HG03060 (cell line): ENCODE data around the gene MAP4K2.
"Not testable (repeated sequence)": the region's sequence is repeated elsewhere in the genome, so short reads cannot be mapped to it uniquely, and the experiment has no call there.

Experiments
- ATAC-seq: cut with Tn5 transposase; IDR thresholded peaks from one replicate; pipeline ENCODE4 v1.9.1; 2021; ENCODE audit warnings: low read depth, moderate number of reproducible peaks; ENCODE audit not compliant: unreplicated experiment

MAP4K2 gene

DNA sequence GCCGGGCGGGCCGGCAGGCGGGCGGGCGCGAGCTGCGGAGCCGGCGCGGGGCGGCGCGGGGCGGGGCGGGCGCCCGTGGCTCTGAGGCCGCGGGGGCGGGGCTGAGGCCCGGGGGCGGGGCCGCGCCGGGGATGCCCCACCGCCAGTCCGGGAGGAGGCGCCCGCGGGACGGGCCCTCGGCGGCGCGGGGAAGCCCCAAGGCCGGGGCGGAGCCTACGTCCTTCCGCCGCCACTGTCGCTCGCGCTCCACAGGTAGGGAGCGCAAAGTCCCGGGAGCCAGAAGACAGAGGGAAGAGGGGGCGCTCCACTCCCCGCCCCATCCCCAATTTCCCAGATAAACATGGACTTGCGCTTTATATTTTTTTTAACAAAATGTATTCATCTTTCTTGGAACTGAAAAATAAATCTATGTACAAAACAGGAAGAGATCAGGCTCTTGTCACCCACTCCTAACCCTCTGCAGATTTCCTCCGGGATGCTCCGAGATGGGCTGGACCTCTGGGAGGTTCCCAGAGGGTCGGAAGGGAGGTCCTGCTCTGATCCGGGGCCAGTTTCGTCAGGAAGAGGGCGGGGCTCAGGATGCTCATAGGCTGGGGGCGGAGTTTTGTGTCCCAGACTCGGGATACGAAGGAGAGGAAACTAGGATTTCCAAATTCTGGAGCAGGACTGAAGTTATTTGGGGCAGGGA is at the start of gene MAP4K2:
Gene MAP4K2 (minus strand): TSS at position 57 of the 688 bp plus-strand sequence. CDS start 65 bp downstream, outside the sequence.
- no peak for ATAC-seq

DNA sequence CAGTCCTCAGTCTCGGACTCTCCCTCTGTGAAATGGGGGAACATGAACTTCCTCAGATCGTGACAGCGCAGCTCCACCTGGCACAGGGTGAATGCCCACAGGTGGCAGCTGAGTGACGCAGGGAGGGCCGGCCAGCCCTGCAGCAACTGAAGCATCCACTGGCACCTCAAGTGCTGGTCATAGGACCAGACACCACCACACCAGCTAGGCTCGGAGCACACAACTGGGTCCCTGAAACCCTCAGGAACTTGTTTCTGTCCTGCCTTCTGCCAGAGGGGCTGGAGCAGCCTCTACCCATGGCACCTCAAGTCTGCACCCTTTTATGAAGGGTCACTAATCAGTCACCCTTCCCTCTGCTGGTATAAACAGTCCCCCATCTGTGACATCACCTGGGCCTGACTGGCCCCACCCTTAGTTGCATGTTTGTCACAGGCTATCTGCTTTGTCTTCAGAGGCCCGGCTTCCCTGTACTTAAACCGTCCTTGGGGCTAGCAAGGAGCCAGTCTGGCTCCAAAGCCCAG is 48.9 kb upstream of the MAP4K2 start:
- no peak for ATAC-seq

DNA sequence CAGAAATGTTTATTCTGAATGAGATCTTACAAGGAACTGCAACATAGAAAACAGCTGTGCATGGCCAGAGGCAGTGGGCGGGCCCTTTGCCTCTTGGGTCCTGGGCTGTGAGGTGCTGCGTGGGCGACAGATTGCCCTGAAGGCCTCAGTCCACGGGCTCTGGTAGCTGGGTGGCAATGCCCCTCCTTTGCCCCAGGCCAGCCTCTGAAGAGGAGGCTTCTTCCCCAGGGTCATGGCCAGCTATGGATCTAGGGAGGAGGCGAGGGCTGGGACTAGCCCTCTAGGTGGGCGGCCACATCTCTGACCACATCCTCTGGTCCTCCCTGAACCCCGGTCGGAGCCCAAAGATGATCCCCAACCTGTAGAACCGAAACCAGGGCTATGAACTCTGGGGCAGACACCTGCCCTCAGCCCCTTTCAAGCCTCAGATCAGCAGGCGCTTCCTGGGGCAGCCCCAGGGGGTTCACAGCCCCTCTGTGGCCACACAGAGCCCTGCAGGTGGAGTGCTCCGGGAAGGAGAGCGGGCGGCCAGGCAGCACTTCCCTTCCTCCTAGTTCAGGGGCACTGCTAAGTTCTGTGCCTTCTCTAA is 48.1 kb upstream of the MAP4K2 start:
- peak; percentile 40 for ATAC-seq

DNA sequence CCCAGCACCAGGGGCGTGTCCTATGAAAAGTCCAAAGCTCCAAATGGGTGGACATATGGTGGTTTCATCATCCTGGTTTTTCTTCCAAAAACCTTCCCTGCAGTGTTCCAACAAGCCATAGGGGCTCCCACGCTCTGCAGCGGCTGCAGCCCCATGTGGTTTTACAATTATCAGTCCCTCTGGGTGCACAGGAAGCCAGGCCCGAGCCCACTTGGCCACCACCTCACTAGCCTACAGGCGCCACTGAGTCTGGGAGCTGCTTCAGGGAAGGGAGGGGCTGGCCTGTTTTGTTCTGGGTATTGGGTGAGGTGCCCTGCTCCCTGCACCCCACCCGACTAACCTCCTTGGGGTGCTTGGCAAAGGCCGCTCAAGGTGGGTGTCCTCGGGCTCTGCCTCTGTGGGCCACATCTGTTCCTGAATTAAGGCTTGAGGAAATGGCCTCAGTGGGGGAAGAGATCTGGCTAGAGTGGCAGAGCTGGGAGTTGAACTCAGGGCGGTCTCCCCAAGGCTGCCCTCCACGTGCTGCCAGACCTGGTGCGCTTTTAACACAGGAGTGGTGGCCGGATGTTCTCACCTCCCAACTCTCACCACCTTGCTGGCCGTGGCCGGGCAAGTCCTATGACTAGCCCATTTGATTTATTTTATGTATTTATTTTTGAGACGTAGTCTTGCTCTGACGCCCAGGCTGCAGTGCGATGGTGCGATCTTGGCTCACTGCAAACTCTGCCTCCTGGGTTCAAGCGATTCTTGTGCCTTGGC is 46.8 kb upstream of the MAP4K2 start:
- no peak for ATAC-seq

DNA sequence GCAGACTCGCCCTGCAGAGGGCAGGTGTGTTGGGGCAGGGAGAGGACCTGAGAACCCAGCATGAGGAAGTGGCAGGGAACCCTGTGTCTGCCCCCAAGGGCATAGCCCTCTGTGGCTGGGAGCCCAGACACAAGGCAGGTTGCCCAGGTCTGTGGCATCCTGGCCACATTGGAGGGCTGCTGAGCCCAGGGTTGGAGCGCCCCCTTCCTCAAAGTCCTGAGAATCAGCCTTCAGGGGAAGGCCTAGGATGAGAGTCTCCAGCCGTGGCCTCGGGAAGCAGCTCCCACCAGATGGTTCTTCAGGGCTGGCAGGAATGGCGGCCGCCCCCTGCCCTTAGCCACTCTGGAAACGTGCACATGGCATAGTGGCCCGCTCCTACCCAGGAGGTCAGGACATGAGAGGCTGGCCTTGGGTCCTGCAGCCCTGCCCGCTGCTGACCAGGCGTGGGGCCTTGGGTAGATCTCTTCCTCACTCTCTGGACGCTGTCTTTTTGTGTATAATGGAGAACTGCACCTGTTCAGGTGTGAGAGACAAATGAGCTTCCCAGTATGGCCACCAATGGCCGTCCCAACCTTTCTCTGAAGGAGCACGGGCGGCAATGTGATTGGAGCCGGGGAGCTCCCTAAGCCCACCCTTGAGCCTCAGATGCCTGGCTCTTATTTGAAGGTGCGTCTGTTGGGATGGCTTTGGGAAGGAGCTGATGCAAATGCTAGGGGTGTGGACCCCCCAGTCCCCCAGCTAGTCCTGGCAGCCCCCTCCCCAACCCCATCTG is 46.0 kb upstream of the MAP4K2 start:
- no peak for ATAC-seq

DNA sequence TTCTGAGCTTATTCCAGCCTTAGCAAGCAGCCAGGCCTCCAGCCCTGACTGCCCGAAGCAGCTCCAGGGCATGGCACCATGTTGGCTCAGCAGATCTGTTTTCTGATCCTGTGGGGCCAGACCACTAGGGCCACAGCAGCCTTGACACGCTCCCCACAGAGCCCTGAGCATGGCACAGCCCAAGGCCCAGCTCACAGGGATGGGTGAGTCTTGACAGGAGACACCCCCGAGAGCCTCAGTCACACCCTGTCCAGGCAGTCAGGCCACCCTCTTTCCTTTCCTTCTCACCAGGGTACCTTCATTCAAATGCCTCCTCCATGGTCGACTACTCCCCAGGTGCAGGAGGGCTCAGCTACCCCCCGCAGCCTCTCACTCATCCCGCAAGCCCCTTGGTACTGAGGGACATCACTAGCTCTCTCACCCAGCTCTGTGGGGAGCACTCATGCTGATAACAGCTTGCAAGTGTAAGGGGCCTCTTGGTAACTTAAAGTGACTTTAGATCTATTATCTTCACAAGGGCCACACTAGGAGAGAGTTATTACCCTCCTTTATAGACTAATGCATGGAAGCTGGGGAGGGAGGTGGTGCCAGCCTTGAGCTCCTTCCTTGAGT is 45.3 kb upstream of the MAP4K2 start:
- no peak for ATAC-seq

DNA sequence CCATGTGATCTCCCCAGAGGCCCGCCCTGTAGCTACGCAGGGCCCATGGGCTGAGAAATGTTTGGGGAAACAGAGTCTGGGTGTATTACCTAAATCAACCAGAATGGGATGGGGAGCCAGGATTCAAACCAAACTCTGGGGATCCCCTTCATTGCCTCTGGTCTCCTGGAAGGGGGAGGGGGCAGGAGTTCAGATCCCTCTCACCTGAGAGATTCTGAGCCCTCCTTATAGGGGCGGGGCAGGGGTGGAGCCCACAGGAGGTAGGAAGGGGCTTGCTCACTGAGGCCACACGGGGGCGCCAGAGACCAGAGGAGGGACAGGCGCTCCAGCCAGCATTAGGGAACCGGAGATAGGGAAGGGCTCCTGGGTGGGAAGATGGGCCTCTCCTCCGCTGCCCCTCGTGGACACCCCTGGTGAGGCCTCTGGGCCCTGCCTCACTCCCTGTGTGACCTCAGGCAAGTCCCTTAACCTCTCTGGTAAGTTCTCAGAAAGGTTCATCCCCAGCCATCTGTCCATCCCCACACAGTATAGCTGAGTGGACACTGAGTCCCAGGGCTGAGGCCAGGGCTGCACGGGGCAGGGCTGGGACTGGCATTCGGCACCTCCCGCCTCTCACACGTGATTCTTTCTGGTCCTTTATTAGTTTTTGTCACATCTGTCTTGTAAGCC is 44.1 kb upstream of the MAP4K2 start:
- no peak for ATAC-seq

DNA sequence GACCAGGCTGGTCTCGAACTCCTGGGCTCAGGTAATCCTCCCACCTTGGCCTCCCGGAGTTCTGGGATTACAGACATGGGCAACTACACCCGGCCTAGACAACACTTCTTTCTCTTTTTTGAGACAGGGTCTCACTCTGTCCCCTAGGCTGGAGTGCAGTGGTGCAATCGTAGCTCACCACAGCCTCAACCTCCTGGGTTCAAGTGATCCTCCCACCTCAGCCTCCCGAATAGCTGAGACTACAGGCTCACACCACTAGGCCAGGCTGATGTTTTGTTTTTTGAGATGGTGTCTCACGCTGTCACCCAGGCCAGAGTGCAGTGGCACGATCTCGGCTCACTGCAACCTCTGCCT is 42.7 kb upstream of the MAP4K2 start:
- ATAC-seq, result not testable (repeated sequence)

DNA sequence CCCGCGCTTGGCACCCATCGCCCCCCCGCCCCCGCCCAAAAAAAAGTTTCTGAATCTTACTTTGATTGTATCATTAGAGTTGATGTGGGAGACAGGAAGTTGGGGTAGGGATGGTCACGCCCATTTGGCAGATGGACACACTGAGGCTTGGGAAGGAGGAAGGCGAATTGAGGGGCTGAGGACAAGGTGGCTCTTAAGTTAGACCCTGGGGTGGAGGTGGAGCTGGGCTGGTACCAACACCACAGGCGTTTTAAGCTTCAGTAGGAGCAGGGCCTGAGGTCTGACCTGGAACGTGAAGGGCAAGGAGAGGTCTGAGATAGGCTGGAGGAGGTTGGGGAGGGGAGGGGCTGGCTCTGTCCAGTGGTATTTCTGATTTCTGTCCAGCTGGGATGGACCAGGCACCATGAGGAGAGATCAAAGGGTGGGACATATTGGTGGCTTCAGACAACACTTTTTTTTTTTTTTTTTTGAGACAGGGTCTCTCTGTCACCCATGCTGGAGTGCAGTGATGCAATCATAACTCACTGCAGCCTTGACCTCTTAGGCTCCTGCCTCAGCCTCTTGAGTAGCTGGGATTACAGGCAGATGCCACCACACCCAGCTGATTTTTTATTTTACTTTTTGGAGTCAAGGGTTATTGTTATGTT is 42.2 kb upstream of the MAP4K2 start:
- no peak for ATAC-seq

DNA sequence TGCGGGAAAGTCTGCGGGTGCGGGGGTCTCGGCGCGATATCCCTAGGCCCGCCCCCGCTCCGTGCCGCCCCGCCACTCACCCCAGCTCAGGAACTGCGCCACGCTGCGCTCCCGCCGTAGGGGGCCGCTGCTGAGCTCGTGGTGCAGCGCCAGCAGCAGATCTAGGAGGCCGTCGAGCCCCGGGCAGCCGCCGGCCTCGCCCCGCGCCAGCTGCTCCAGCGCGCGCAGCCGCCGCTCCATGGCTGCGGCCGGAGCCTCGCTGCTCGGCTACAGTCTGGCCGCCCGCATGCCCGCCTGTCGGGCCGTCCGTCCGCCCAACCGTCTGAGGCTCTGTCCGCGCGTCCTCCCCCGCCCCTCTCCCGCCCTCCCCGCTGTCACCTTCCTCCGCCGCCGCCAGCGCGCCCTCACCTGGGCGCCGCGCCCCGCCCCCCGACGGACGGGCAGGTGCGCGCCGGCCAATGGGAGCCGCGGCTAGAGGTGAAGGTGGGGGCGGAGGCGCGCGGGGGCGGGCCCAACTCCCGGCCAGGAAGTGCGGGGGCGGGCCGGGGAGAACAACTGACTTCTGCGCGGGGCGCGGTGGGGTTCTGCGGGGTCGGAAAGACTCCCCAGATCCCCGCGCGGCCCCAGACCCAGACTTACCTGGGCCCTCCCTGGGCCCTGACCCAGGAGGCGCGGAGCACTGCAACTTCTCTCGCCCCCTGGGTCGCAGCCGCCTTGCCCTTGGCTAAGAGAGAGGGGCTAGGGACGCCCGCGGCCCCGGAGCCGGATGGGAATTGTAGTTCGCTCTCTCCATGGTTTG is 41.5 kb upstream of the MAP4K2 start, which contains the start of gene CDC42BPG:
Gene CDC42BPG (minus strand): TSS at position 324 of the 799 bp plus-strand sequence. CDS start 84 bp downstream, at position 240.
- ATAC-seq, result no peak

DNA sequence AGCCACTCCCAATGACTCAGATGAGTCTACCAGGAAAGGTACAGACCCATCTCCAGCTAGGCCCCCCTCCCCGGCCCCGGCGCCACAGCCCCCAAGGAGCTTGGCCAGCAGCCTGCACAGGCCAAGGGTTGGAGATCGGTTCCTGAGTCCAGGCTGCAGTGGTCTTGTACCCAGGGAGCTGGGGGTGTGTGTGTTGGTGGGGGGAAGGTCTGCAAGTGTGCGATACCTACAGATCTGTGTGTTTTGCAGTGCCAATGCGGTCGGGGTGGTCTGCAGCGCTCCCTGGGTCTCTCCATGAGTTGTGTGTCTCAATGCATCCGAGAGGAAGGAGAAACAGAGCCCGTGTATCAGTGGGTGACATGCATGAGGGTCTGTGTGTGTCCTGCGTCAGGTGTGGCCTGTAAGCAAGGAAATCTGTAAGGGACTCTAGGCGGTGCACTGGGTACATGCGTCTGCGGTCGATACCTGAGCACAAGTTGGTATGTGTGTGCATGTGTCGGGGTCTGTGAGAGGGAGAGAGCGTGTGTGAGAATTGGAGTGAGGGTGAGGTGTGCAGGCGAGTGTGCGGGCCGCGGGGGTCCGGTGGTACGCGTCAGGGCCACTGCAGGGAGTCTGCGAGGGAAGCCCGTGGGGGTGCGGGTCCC is 40.8 kb upstream of the MAP4K2 start:
- ATAC-seq, result no peak

DNA sequence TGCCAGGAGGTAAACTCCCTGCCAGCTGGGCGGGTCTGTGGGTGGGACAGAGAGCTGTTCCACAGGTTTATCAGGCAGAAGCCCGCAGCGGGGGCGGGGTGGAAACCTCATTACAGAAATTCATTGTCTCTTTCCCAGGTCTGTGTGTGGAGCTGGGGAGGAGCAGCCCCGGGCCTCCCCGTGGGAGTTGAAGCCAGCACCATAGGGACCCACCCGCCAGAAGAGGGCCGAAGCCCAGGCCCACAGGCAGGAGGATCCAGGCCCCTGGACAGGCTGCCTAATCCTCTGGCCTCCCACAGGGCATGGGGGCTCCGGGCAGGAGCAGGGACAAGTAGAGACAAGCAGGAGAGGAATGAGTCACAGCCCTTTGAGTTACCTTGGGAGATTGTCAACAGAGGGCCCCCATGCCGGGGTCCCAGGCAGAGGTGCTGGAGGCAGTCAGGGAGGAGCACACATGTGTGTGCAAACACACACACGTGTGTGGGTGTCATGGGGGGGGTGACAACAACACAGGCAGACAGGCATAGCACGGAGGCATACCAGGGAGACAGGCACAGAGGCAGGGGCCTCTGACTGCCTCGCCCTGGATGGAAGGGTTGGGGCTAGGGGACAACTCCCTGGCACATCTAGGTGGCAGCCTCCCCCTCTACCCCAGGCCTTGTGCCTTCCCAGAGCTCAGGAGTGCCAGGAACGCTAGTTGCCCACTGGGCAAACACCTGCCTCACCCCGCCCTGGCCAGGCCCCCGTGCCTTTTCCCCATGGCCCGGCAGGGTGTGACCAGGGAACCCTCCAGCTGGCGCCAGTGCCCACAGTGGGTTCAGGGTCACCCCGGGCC is 40.1 kb upstream of the MAP4K2 start:
- ATAC-seq, result no peak

DNA sequence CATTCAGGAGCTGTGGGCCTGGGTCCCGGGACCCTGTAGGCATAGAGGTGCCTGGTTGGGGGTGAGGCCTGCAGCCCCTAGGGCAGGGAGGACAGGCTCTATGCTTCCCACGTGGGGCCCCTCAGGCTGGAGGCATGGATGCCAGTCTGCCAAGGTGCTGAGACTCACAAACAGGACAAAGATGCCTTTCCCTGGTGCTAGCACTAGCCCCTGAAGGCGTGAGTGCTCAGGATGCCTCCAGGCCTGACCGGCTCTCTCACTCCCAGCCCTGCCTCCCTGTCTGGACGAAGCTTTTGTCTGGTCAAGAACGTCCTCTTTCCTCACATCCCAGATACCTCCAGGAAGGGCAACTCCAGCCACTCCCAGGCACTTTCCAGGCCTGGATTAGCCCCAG is 39.3 kb upstream of the MAP4K2 start:
- ATAC-seq, result no peak

DNA sequence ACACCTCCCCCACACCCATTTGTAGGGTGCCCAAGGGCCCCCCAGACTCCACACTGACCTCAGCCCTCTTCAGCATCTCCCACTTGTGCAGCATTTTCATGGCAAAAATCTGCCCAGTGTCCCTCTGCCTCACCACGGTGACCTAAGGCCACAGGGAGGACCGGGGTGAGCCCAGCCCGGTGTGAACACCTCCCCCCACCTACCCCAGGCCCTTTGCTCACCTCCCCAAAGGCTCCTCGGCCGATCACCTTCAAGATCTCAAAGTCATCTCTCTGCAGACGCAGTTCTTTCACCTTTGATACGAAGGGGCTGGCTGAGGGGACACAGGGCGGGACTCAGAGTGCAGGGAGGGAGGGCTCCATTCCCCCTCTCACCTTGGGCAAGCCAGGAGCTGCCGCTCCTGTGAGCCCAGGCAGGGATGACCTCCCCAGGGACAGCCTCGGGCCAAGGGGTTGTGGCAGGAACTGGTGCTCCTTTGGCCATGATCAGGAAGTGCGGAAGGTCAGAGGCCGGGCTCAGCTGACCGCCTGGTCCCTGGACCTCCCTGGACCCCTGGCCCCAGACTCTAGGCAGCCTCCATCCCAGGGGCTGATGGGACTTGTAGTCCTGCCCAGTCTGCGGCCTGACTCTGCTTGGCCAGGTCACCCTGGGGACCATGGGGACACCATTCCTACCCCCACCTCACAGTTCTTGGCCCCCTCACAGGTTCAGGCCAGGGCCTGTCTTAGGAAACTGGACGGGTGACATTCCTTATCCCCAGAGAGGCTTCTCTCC is 38.8 kb upstream of the MAP4K2 start:
- ATAC-seq, result no peak

DNA sequence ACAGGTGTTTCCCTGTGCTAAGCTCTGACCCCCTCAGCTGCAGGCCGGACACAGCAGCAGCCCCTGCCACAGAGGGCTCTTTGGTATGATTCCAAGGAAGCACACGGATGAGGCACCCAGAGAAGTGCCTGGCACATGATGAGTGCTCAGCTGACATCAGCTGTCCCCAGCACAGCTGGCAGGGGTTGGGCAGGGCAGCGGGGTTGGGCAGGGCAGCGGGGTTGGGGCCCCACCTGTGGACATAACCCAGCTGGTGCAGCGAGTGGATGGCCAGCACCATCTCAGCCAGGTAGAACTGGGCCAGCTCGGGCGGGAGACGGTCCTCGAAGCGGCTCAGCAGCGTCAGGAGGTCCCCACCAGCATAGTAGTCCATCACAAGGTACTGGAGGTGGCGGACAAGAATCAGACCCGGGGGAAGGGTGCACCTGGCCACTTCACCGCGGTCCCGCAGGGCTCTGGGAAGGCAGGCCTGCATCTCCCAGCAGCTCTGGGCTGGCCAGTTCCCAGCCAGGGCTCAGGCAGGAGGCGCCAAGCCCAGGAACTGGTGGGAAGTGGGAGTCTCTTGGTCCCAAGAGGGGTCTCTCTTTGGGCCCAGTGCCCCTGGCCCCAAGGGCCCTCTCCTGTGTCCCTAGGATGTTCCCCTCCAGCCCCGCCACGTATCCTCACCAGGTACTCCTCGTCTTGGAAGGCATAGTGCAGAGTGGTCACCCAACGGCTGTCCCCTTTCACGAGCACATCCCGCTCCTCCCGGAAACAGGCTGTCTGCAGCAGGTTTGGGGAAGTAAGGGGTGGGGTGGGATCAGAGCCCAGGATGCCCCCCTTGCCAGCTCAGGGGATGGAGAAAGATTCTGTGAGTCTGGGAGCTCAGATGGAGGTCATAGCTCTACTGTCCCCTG is 37.1 kb upstream of the MAP4K2 start:
- no peak for ATAC-seq
